Transverse colon (tissue), 4 donors: Measurements from ENCODE around the gene TCERG1L. TPM values are rescaled to one million over a fixed set of nuclear protein-coding genes. Genes with fewer than 3 reads are reported as not detected.

ENCODE experiments used
- DNase-seq: peaks from one replicate; pipeline ENCODE4 v3.0.0-alpha.2; 2019
- H3K27ac ChIP-seq, 4 donors: fragments of 200-600 bp; sonication (generic); 2 replicates each; pipeline ENCODE4 v1.5.1; 2016 to 2018; ENCODE audit warnings: inconsistent platforms in 4 of 4
- H3K27me3 ChIP-seq: fragments of 200-600 bp; sonication (generic); 2 replicates; pipeline ENCODE4 v1.5.1; 2017; ENCODE audit warnings: inconsistent platforms
- H3K36me3 ChIP-seq, 4 donors: fragments of 200-600 bp; sonication (generic); 2 replicates each; pipeline ENCODE4 v1.5.1; 2017 to 2019; ENCODE audit warnings: inconsistent platforms in 4 of 4
- H3K4me1 ChIP-seq, 4 donors: fragments of 200-600 bp; sonication (generic); 2 replicates each; pipeline ENCODE4 v1.5.1; 2017 to 2020; ENCODE audit warnings: inconsistent platforms in 4 of 4
- H3K4me3 ChIP-seq, 4 donors: fragments of 200-600 bp; sonication (generic); 1 replicate in 1 of 4; 2 replicates in 3 of 4; pipeline versions ENCODE4 v1.5.1 to v1.6.1; 2017 to 2019; ENCODE audit warnings: inconsistent platforms in 4 of 4
- H3K9me3 ChIP-seq, 2 donors: fragments of 200-600 bp; sonication (generic); 2 replicates each; pipeline ENCODE4 v1.5.1; 2017 to 2019; ENCODE audit warnings: inconsistent platforms in 2 of 2
- CTCF ChIP-seq, 5 experiments: fragments of 200-600 bp in 3 of 5; fragments of 450-650 bp in 2 of 5; sonication (generic) in 3 of 5; IDR thresholded peaks; 1 replicate in 2 of 5; 2 replicates in 3 of 5; pipeline ENCODE4 v1.5.1; 2016 to 2017; ENCODE audit warnings: antibody characterized with exemption in 5 of 5, inconsistent platforms in 3 of 5, mild to moderate bottlenecking in 2 of 5, moderate library complexity in 1 of 5
- EP300 ChIP-seq: sonication (generic); formaldehyde crosslinking; IDR thresholded peaks from one replicate; pipeline ENCODE4 v1.6.1; 2017; ENCODE audit warnings: antibody characterized with exemption, low read depth
- POLR2A ChIP-seq: fragments of 450-650 bp; IDR thresholded peaks from one replicate; pipeline ENCODE4 v1.6.1; 2016; ENCODE audit warnings: antibody characterized with exemption, mild to moderate bottlenecking, moderate library complexity
- POLR2AphosphoS5 ChIP-seq, 3 donors: sonication (generic); formaldehyde crosslinking; IDR thresholded peaks; one replicate each; pipeline ENCODE4 v1.6.1; 2016; ENCODE audit warnings: antibody characterized with exemption in 3 of 3
- WGBS, 2 donors: methylation state at CpG; one replicate each; pipeline ENCODE4 v1.1.5; 2018; ENCODE audit warnings: low coverage in 1 of 2; 5-methylcytosine and 5-hydroxymethylcytosine counted together
- in situ Hi-C, 4 donors: fragments of 200-750 bp; cut with MboI; loops; one replicate each; pipeline versions ENCODE4 v1.15.0 to v1.15.1; 2017; ENCODE audit warnings: low sequenced_read_pairs in 3 of 4, low pct_ligation_motif_present in 1 of 4, low pct_unique_long_range_greater_than_20kb in 1 of 4
- intact Hi-C: fragments of 100-400 bp; cut with DNase I; formaldehyde crosslinking; loops from one replicate; pipeline ENCODE4 v1.15.1; 2023; ENCODE audit warnings: low total_unique reads
- total RNA-seq, 4 donors: library from RNA; depleted of rRNA; stranded (reverse); fragments of >200 nt; gene quantifications; one replicate each; pipeline ENCODE4 v1.1.0, GENCODE V29; 2016

TCERG1L gene
- total RNA-seq, 4 donors from 2014 or later = 0.16 TPM; not detected in 3

GRCh38 chr10:131092876-131093275 is 218.6 kb downstream of the TCERG1L start:
- Histone ChIP-seq H3K9me3 (no peaks in the 10 kb centered on the region), H3K4me1 (no peaks in the 10 kb centered on the region), H3K36me3 (no peaks in the 10 kb centered on the region), H3K27ac (no peak overlapping the region), H3K4me3 (no peak overlapping the region), H3K27me3 (no peaks in the 10 kb centered on the region)
- intact Hi-C loops = no loop called here
- in situ Hi-C loops = no loop called here
- WGBS, 2 donors = 93 to 94% methylated on average over 20 to 21 of the region's 21 CpGs
- DNase-seq = no peak
- TF ChIP-seq EP300 (no peak), POLR2AphosphoS5 (IDR thresholded peaks at IDR 0.05) (no peak), CTCF (IDR thresholded peaks at IDR 0.05) (no peak), POLR2A (no peak)

- no peaks in the 10 kb centered on the region for H3K9me3 ChIP-seq
- no peak for TF ChIP-seq POLR2A
- WGBS, 2 donors = 86 to 95% methylated on average over 11 to 12 of the region's 12 CpGs
- in situ Hi-C loops (no loop called here), intact Hi-C loops (no loop called here)
- no peaks in the 10 kb centered on the region for H3K27me3 ChIP-seq
- no peaks in the 10 kb centered on the region for H3K4me1 ChIP-seq
- no peak for DNase-seq
- no peak overlapping the region for H3K4me3 ChIP-seq
- H3K27ac ChIP-seq = no peak overlapping the region
- no peaks in the 10 kb centered on the region for H3K36me3 ChIP-seq
Observed at GRCh38 chr10:131092386-131092785, 219.1 kb downstream of the TCERG1L start.

- 92% methylated on average over 11 of the region's 11 CpGs; no CpG with 5 or more reads in 1 of the 2 donors for WGBS, 2 donors
- Histone ChIP-seq H3K27ac (no peak overlapping the region), H3K27me3 (no peaks in the 10 kb centered on the region), H3K9me3 (no peaks in the 10 kb centered on the region), H3K4me3 (no peak overlapping the region), H3K36me3 (no peaks in the 10 kb centered on the region), H3K4me1 (no peaks in the 10 kb centered on the region)
- TF ChIP-seq CTCF (IDR thresholded peaks at IDR 0.05) (no peak), POLR2A (no peak), POLR2AphosphoS5 (IDR thresholded peaks at IDR 0.05) (no peak), EP300 (no peak)
- DNase-seq = no peak
- intact Hi-C loops = no loop called here
- in situ Hi-C loops = no loop called here
Observed at GRCh38 chr10:131091682-131092081, 219.8 kb downstream of the TCERG1L start.

- in situ Hi-C loops = no loop called here
- Histone ChIP-seq H3K36me3 (no peaks in the 10 kb centered on the region), H3K9me3 (no peaks in the 10 kb centered on the region), H3K4me3 (no peak overlapping the region), H3K27ac (no peak overlapping the region), H3K27me3 (no peaks in the 10 kb centered on the region), H3K4me1 (no peaks in the 10 kb centered on the region)
- WGBS, 2 donors = 80 to 100% methylated on average over 2 to 17 of the region's 17 CpGs
- DNase-seq = no peak
- TF ChIP-seq POLR2A (no peak), POLR2AphosphoS5 (IDR thresholded peaks at IDR 0.05) (no peak), EP300 (no peak), CTCF (IDR thresholded peaks at IDR 0.05) (no peak)
- intact Hi-C loops = no loop called here
Observed at GRCh38 chr10:131090761-131091661, 220.5 kb downstream of the TCERG1L start.
